Neural cell (in vitro differentiated cells): ENCODE measurements around the gene CLEC16A. TPM values are rescaled to one million over a fixed set of nuclear protein-coding genes. Genes with fewer than 3 reads are reported as not detected.

ENCODE experiments used
- H2AFZ ChIP-seq: fragments of 200-600, 300-800 bp; sonication (generic), shearing (Covaris generic); 2 replicates; pipeline ENCODE4 v1.6.0; 2014; ENCODE audit warnings: low read depth, mild to moderate bottlenecking, antibody characterized with exemption, low read length, moderate library complexity
- H3F3A ChIP-seq: fragments of 200-600 bp; shearing (Covaris generic); 2 replicates; pipeline ENCODE4 v1.6.1; 2016; ENCODE audit warnings: mild to moderate bottlenecking, moderate library complexity, mixed read lengths, antibody characterized with exemption, low read length; ENCODE audit not compliant: insufficient read depth, poor library complexity, severe bottlenecking
- H3K27ac ChIP-seq: fragments of 200-600, 300-800 bp; sonication (generic), shearing (Covaris generic); 2 replicates; pipeline ENCODE4 v1.5.1; 2014; ENCODE audit warnings: mild to moderate bottlenecking, low read length, moderate library complexity
- H3K27me3 ChIP-seq: fragments of 300-800, 200-600 bp; sonication (generic), shearing (Covaris generic); 2 replicates; pipeline ENCODE4 v1.6.0; 2014; ENCODE audit warnings: mild to moderate bottlenecking, low read depth, low read length, moderate library complexity; ENCODE audit not compliant: insufficient read depth
- H3K36me3 ChIP-seq: fragments of 300-800, 200-600 bp; sonication (generic), shearing (Covaris generic); 2 replicates; pipeline ENCODE4 v1.5.1; 2014; ENCODE audit warnings: mild to moderate bottlenecking, antibody characterized with exemption, low read length, moderate library complexity; ENCODE audit not compliant: insufficient read depth
- H3K4me2 ChIP-seq: fragments of 300-800, 200-600 bp; sonication (generic), shearing (Covaris generic); 2 replicates; pipeline ENCODE4 v1.6.0; 2014; ENCODE audit warnings: mild to moderate bottlenecking, low read length
- H3K4me3 ChIP-seq: fragments of 300-800, 200-600 bp; sonication (generic), shearing (Covaris generic); 2 replicates; pipeline ENCODE4 v1.5.1; 2014; ENCODE audit warnings: mild to moderate bottlenecking, low read length, moderate library complexity
- H3K79me2 ChIP-seq: fragments of 200-600 bp; shearing (Covaris generic); replicated peaks from 2 replicates; pipeline ENCODE4 v1.6.0; 2014; ENCODE audit warnings: mild to moderate bottlenecking, low read length, moderate library complexity; ENCODE audit not compliant: insufficient read depth
- H3K9ac ChIP-seq: fragments of 300-800, 200-600 bp; sonication (generic), shearing (Covaris generic); 2 replicates; pipeline ENCODE4 v1.6.1; 2016; ENCODE audit warnings: mild to moderate bottlenecking, low read length, mixed read lengths
- H3K9me2 ChIP-seq: fragments of 200-600 bp; shearing (Covaris generic); 2 replicates; pipeline ENCODE4 v1.6.1; 2016; ENCODE audit warnings: mild to moderate bottlenecking, low read length, mixed read lengths; ENCODE audit not compliant: insufficient read depth
- H3K9me3 ChIP-seq: fragments of 200-600, 300-800 bp; sonication (generic), shearing (Covaris generic); 2 replicates; pipeline ENCODE4 v1.6.1; 2016; ENCODE audit warnings: mild to moderate bottlenecking, mixed run types, low read length, moderate library complexity, mixed read lengths
- H4K20me1 ChIP-seq: fragments of 200-600 bp; shearing (Covaris generic); 2 replicates; pipeline ENCODE4 v1.6.1; 2016; ENCODE audit warnings: mild to moderate bottlenecking, mixed run types; ENCODE audit not compliant: insufficient read depth
- CTCF ChIP-seq: fragments of 450-650 bp; IDR thresholded peaks from 2 replicates; pipeline ENCODE4 v1.5.1; 2014; ENCODE audit warnings: antibody characterized with exemption, mild to moderate bottlenecking, moderate library complexity; ENCODE audit not compliant: poor library complexity, severe bottlenecking
- EP300 ChIP-seq: fragments of 450-650 bp; conservative IDR thresholded peaks from 2 replicates; pipeline ENCODE4 v1.6.1; 2014; ENCODE audit warnings: antibody characterized with exemption, mild to moderate bottlenecking, moderate library complexity; ENCODE audit not compliant: poor library complexity, severe bottlenecking
- EZH2 ChIP-seq: fragments of 200-600, 300-800 bp; shearing (Covaris generic), sonication (generic); IDR thresholded peaks from 2 replicates; pipeline ENCODE4 v1.6.1; 2014; ENCODE audit warnings: antibody characterized with exemption, low read length, borderline replicate concordance, mild to moderate bottlenecking; ENCODE audit not compliant: insufficient read depth, poor library complexity, severe bottlenecking
- MXI1 ChIP-seq: fragments of 450-650 bp; conservative IDR thresholded peaks from 2 replicates; pipeline ENCODE4 v1.6.1; 2014; ENCODE audit warnings: antibody characterized with exemption, mild to moderate bottlenecking; ENCODE audit not compliant: poor library complexity, severe bottlenecking
- POLR2AphosphoS5 ChIP-seq: IDR thresholded peaks from 2 replicates; pipeline ENCODE4 v1.6.1; 2012
- RAD21 ChIP-seq: fragments of 450-650 bp; conservative IDR thresholded peaks from 2 replicates; pipeline ENCODE4 v1.6.1; 2014; ENCODE audit warnings: antibody characterized with exemption, mild to moderate bottlenecking, moderate library complexity
- REST ChIP-seq: IDR thresholded peaks from 2 replicates; pipeline ENCODE4 v1.6.1; 2012; ENCODE audit warnings: borderline replicate concordance
- SMC3 ChIP-seq: fragments of 450-650 bp; conservative IDR thresholded peaks from 2 replicates; pipeline ENCODE4 v1.6.1; 2014; ENCODE audit warnings: antibody characterized with exemption, mild to moderate bottlenecking, moderate library complexity; ENCODE audit not compliant: poor library complexity
- TAF1 ChIP-seq: IDR thresholded peaks from 2 replicates; pipeline ENCODE4 v1.6.1; 2012; ENCODE audit warnings: low read depth
- polyA plus RNA-seq: library from polyadenylated mRNA; depleted of rRNA; stranded (reverse); fragments of >200 nt; gene quantifications from 2 replicates; pipeline ENCODE4 v1.2.3, GENCODE V29; 2014

CLEC16A gene
- polyA plus RNA-seq, 1 donor from 2014 or later, result 11.1 TPM

- Histone ChIP-seq H2AFZ (no peak overlapping the region), H3K27me3 (no peaks in the 10 kb centered on the region), H3K27ac (no peak overlapping the region), H3K4me3 (no peak overlapping the region), H3K36me3 (no peaks in the 10 kb centered on the region), H3K9me2 (no peaks in the 10 kb centered on the region), H3K9ac (no peak overlapping the region), H3K79me2 (no peaks in the 10 kb centered on the region), H4K20me1 (no peaks in the 10 kb centered on the region), H3K9me3 (no peaks in the 10 kb centered on the region), H3F3A (no peaks in the 10 kb centered on the region), H3K4me2 (no peak overlapping the region)
- no peak for TF ChIP-seq TAF1
- TF ChIP-seq SMC3, result no peak
- TF ChIP-seq CTCF, result no peak
- no peak for TF ChIP-seq REST
- TF ChIP-seq RAD21, result no peak
- TF ChIP-seq EZH2, result no peak
- TF ChIP-seq MXI1, result no peak
- no peak for TF ChIP-seq POLR2AphosphoS5
- TF ChIP-seq EP300, result no peak
These were observed 165.2 kb downstream of the CLEC16A start for GRCh38 chr16:11109566-11109965.

GRCh38 chr16:11111150-11111549 is 166.8 kb downstream of the CLEC16A start:
- no peaks in the 10 kb centered on the region for H3K27me3 ChIP-seq

More at GRCh38 chr16:11111150-11111549, 166.8 kb downstream of the CLEC16A start:
- no peaks in the 10 kb centered on the region for H3K9me3 ChIP-seq
- no peak for TF ChIP-seq SMC3
- TF ChIP-seq EP300, result no peak
- TF ChIP-seq TAF1, result no peak
- TF ChIP-seq EZH2, result no peak
- no peak for TF ChIP-seq CTCF
- no peak for TF ChIP-seq RAD21
- no peak for TF ChIP-seq MXI1
- TF ChIP-seq POLR2AphosphoS5, result no peak
- no peak for TF ChIP-seq REST
- H3K9me2 ChIP-seq, result no peaks in the 10 kb centered on the region
- H3K9ac ChIP-seq, result no peak overlapping the region
- H3K27ac ChIP-seq, result no peak overlapping the region
- no peaks in the 10 kb centered on the region for H3K79me2 ChIP-seq
- H3F3A ChIP-seq, result no peaks in the 10 kb centered on the region
- no peak overlapping the region for H3K4me2 ChIP-seq
- H3K4me3 ChIP-seq, result no peak overlapping the region
- no peaks in the 10 kb centered on the region for H4K20me1 ChIP-seq
- no peak overlapping the region for H2AFZ ChIP-seq
- no peaks in the 10 kb centered on the region for H3K36me3 ChIP-seq
